Body of pancreas (tissue), 4 donors: Measurements from ENCODE around the gene GGT6.

Experiments used
- POLR2A ChIP-seq, 3 donors: fragments of 450-650 bp; IDR thresholded peaks; one replicate each; pipeline ENCODE4 v1.6.1; 2016; ENCODE audit warnings: antibody characterized with exemption in 3 of 3, mild to moderate bottlenecking in 2 of 3
- TF ChIP-seq, protein P1 (sequence below), 7 experiments: fragments of 450-650 bp in 4 of 7; fragments of 200-600 bp in 3 of 7; sonication (generic) in 3 of 7; IDR thresholded peaks; one replicate each; pipeline ENCODE4 v1.5.1; 2016 to 2019; ENCODE audit warnings: antibody characterized with exemption in 7 of 7

DNA sequence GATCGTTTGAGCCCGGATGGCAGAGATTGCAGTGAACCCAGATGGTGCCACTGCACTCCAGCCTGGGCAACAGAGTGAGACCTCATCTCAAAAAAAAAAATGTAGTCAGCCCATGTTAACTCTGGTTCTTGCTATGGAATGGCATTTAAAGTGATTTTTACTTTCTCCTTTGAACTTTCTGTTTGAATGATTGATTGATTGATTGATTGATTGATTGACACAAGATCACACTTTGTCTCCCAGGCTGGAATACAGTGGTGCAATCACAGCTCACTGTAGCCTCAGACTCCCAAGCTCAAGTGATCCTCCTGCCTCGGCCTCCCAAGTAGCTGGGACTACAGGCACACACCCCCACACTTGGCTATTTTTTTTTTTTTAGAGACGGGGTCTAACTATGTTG is 40.9 kb upstream of the GGT6 start:
- TF ChIP-seq, protein P1, sequence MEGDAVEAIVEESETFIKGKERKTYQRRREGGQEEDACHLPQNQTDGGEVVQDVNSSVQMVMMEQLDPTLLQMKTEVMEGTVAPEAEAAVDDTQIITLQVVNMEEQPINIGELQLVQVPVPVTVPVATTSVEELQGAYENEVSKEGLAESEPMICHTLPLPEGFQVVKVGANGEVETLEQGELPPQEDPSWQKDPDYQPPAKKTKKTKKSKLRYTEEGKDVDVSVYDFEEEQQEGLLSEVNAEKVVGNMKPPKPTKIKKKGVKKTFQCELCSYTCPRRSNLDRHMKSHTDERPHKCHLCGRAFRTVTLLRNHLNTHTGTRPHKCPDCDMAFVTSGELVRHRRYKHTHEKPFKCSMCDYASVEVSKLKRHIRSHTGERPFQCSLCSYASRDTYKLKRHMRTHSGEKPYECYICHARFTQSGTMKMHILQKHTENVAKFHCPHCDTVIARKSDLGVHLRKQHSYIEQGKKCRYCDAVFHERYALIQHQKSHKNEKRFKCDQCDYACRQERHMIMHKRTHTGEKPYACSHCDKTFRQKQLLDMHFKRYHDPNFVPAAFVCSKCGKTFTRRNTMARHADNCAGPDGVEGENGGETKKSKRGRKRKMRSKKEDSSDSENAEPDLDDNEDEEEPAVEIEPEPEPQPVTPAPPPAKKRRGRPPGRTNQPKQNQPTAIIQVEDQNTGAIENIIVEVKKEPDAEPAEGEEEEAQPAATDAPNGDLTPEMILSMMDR (IDR thresholded peaks at IDR 0.05), result no peak
- TF ChIP-seq POLR2A (IDR thresholded peaks at IDR 0.05), result no peak
